SK-N-SH treated with all-trans-retinoic acid at 6 μM for 48 hours (cell line): ENCODE data around the gene RGS10.

Source experiments
- ARNTL ChIP-seq: fragments of 450-650 bp; formaldehyde crosslinking; IDR thresholded peaks from 2 replicates; pipeline ENCODE4 v1.5.0; 2020; ENCODE audit warnings: low read depth, mild to moderate bottlenecking, moderate library complexity, borderline replicate concordance
- CREB5 ChIP-seq: fragments of 250-450 bp; sonication (Bioruptor Pico); IDR thresholded peaks from 2 replicates; pipeline ENCODE4 v1.5.1; 2020; ENCODE audit warnings: low read depth, mild to moderate bottlenecking, moderate library complexity
- CSDC2 ChIP-seq: fragments of 250-450 bp; sonication (Bioruptor Pico); IDR thresholded peaks from 2 replicates; pipeline ENCODE4 v1.5.0; 2020; ENCODE audit warnings: mild to moderate bottlenecking, moderate library complexity
- ESRRG ChIP-seq: fragments of 250-450 bp; sonication (Bioruptor Pico); IDR thresholded peaks from 2 replicates; pipeline ENCODE4 v1.6.1; 2021; ENCODE audit warnings: mild to moderate bottlenecking
- OSR1 ChIP-seq: fragments of 250-450 bp; sonication (Bioruptor Pico); IDR thresholded peaks from 2 replicates; pipeline ENCODE4 v1.8.0; 2022; ENCODE audit warnings: moderate library complexity, mild to moderate bottlenecking, inconsistent platforms
- PATZ1 ChIP-seq: fragments of 250-450 bp; sonication (Bioruptor Pico); IDR thresholded peaks from 2 replicates; pipeline ENCODE4 v1.8.0; 2020; ENCODE audit warnings: mild to moderate bottlenecking, moderate library complexity, borderline replicate concordance
- POU6F1 ChIP-seq: fragments of 250-450 bp; sonication (Bioruptor Pico); IDR thresholded peaks from 2 replicates; pipeline ENCODE4 v1.8.0; 2021; ENCODE audit warnings: low read depth, mild to moderate bottlenecking, moderate library complexity, borderline replicate concordance
- ZFP30 ChIP-seq: fragments of 450-650 bp; formaldehyde crosslinking; IDR thresholded peaks from 2 replicates; pipeline ENCODE4 v1.5.0; 2022; ENCODE audit warnings: mild to moderate bottlenecking, moderate library complexity
- ZNF8 ChIP-seq: fragments of 450-650 bp; formaldehyde crosslinking; IDR thresholded peaks from 2 replicates; pipeline ENCODE4 v1.5.0; 2020; ENCODE audit warnings: mild to moderate bottlenecking, moderate library complexity

GRCh38 chr10:119507115-119507514, 35.4 kb downstream of the RGS10 start:
- TF ChIP-seq OSR1 (CRISPR knock-in tag): no peak
- no peak for TF ChIP-seq PATZ1 (CRISPR knock-in tag)
- no peak for TF ChIP-seq POU6F1 (CRISPR knock-in tag)
- no peak for TF ChIP-seq CSDC2 (CRISPR knock-in tag)
- no peak for TF ChIP-seq ZNF8 (CRISPR knock-in tag)
- no peak for TF ChIP-seq ARNTL (CRISPR knock-in tag)
- TF ChIP-seq CREB5 (CRISPR knock-in tag): no peak
- no peak for TF ChIP-seq ESRRG (CRISPR knock-in tag)
- no peak for TF ChIP-seq ZFP30 (CRISPR knock-in tag)
